Measurements from ENCODE around the gene MARCO. TPM values are rescaled to one million over a fixed set of nuclear protein-coding genes. Genes with fewer than 3 reads are reported as not detected.
"Not testable (repeated sequence)": the region's sequence is repeated elsewhere in the genome, so short reads cannot be mapped to it uniquely, and the experiment has no call there.

Gene MARCO
- total RNA-seq, 1 donor from 2014 or later, result 4.8 TPM

DNA sequence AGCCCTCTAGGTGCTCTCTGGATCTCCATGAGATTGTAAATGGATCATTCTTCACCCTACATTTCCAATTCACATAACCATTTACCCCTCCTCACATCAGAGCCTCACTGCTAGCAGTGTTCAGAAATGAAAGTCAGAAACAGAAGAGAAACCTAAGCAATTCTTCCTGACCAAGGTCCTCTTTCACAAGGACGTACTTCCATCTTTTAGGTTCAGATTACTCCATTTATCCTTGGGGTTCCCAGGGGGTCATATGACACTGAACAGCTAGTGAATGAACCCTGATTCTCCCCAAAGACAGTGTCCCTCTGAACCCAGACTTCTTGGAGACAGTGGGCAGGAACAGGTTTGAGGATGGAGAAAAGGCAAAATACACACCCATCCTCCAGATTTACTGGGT lies 12.9 kb upstream of the MARCO start:
- DNase-seq (ENCODE audit: low spot score), result no peak

GRCh38 chr2:118932949-118933348 lies 9.0 kb upstream of the MARCO start:
- no peak for DNase-seq (ENCODE audit: low spot score)

DNA sequence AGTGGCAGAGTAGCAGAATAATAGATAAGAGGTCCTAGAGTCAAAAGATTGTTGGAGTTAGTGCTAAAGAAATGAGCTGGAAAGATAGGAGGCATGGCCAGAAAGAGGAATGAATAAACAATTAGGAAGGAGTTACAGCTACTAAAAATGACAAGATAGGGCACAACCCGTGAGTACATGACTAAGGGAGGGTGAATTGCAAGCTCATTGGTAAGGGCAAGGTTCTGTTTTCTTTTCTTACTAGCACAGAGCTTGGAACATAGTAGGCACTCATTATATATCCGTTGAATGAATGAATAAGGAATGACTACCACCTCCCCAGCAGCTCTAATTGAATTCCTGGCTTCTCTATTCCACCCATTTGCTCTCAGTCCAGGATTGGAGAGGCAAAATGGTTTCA lies 5.7 kb upstream of the MARCO start:
- no peak for DNase-seq (ENCODE audit: low spot score)

DNA sequence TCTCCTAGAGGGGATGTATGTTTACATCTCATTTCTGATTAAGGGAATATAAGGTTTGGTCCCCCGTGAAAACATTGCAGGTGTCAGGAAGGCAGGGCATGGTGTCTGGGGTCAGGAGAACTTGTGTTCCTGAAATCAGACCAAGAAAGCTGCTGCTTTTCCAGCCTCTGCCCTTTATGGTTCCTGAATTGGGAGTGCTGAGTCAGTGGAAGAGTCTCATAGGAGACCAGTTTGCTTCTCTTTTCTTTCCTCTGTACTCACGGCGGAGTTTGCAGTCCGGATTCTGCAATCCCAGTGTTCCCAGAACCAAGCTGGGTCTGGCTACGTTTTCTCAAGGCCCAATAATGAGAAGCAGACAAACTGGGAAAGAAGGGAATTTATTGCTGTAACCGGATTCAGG lies 5.1 kb upstream of the MARCO start:
- no peak for DNase-seq (ENCODE audit: low spot score)

- no peak for DNase-seq (ENCODE audit: low spot score)
Measured at GRCh38 chr2:118937817-118938216, 4.2 kb upstream of the MARCO start.

DNA sequence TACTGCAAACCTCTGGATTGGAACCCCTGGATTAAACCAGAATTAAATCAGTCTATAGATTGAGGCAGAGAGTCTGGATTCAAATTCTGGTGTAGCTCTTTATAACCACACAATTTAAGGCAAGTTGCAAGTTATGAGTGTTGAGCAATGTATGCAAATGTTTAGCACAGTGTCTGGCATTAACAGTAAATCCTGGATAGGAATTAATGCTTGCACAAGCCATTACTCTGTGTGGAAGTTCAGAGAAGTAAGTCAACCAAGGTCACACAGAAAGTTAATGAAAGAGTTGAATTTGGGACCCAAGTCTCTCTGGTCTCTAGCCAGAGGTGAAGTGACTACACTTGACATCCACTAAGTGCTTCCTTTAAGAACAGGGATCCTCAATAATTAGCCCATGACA lies 2.0 kb upstream of the MARCO start:
- no peak for DNase-seq (ENCODE audit: low spot score)

GRCh38 chr2:118940486-118941120 lies 1.4 kb upstream of the MARCO start:
- no peak for DNase-seq (ENCODE audit: low spot score)

DNA sequence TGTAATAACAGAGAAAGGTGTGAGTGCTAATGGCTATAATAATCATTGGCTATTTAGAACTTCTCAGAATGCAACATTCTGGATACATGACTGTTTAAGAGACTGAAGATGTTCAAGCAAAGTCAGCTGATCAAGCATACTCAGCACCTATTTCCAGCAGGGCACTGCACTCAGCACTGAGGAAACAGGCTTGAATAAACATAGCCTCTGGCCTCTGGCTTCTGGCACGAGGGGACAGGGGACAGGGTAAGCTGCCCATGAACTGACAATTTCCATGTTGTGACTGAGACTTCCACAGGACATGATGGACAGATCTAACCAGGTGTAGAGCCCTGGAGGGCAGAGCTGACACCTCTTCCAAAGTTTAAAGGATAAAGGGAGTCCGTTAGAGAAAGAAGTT lies 1.3 kb downstream of the MARCO start:
- no peak for DNase-seq (ENCODE audit: low spot score)

DNA sequence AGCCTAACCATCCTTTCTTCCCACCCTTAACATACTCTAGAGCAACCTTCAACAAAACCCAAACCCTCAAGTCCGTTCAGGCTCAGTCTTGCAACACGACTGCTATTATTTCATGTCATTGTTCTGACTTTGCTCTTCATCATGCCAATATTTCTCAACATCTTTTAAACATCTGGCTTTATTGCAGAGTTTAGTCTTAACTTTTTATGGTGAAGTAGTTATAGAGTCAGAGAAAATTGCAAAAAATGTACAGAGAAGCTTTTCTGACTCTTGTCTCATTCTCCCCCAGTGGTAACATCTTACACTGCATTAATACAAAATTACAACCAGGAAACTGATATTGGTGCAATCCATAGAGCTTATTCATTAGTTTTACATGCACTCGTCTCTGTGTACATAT lies 3.9 kb downstream of the MARCO start:
- no peak for DNase-seq (ENCODE audit: low spot score)

GRCh38 chr2:118948266-118948665 lies 6.3 kb downstream of the MARCO start:
- not testable (repeated sequence) for DNase-seq (ENCODE audit: low spot score)

- no peak for DNase-seq (ENCODE audit: low spot score)
Measured at GRCh38 chr2:118954297-118955060, 12.5 kb downstream of the MARCO start.

DNA sequence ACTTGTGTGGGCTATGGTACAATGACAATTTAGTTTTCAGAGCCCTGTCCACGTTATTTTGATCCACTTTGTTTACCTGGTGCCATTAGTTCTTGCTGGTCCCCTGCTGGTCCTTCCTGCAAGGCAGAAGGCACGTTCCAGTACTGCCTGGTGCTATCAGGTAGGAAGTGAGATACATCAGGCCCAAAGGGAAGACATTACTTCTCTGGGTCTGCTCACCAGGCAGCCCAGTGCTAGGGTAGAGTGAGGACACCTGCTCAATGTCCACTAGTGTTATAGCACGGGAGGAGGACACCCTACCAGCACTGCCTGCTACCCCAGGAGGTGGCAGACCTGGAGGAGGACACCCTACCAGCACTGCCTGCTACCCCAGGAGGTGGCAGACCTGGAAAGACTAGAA lies 23.7 kb downstream of the MARCO start:
- DNase-seq (ENCODE audit: low spot score), result no peak

GRCh38 chr2:118967124-118967880 lies 25.3 kb downstream of the MARCO start:
- DNase-seq (ENCODE audit: low spot score), result no peak

DNA sequence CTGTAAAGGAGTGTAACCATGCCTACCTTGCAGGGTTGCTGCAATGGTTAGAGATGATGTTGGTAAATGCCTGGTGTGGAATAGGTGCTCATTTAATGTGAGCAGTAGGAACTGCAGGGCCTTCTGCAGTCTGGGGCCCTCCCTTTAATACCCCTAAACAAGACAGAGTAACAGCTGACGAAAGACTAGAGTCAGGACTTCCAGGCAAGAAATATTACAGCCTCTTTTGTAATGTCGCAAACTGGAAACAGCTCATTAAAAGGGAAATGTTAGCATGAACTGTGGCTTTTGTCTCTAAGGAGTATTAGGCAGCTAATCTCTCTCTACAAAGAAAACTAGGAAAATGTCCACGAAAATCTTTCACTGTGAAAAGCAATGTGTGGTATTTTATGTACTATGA lies 26.0 kb downstream of the MARCO start:
- no peak for DNase-seq (ENCODE audit: low spot score)

DNA sequence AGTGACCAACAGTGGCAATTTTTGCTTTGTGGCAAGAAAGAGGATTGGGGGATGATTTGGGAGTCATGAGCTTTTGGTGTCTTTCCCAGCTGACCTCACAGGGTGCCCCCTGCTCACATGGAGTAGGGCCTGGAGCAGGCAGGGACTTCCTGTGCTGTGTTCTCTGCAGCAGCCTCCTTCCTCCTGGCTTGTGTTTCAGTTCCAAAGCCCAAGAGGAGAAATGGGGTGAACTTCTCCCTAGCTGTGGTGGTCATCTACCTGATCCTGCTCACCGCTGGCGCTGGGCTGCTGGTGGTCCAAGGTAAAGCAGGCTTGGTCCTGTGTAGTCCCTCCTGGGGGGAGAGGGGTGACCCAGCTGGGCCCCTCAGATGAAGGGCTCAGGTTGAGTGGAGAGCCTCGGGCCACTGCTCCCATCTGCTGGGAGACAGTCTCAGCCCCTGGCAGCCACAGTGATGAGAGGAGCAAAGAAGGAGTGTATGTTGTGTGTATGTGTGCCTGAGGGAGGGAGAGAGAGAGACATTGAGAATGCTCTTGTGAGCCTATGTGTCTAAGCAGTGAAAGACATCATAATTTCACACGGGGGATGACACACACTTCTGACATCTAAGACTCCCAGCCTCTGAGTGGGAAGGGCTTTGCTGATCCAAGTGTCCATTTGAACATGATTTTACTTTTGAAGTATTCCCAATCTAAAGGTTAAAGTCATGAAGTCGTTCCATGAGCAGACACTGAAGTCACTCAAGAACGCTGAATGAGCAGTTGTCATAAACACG lies 27.2 kb downstream of the MARCO start:
- DNase-seq (ENCODE audit: low spot score), result no peak

DNA sequence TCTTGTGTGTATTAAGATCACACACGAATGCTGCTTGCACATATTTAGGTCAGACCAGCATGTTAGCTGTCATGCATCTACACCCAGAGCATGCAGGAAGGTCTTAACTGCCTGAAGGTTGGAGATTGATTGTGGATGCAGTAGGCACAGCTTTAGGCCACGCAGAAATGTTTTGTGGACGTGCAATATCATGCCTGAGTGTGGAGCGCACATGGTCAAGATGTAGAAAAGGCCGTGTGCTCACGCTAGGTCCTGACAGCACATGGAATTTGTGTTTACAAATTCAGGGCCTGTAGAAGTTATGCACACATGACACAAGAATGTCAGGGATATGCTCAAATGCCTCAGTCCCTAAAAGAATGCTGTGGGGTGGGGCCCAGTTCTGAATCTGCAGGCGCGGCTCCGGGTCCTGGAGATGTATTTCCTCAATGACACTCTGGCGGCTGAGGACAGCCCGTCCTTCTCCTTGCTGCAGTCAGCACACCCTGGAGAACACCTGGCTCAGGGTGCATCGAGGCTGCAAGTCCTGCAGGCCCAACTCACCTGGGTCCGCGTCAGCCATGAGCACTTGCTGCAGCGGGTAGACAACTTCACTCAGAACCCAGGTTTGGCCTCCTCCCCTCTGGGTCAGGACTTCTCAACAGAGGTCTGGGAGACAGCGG lies 27.9 kb downstream of the MARCO start:
- no peak for DNase-seq (ENCODE audit: low spot score)

- DNase-seq (ENCODE audit: low spot score), result no peak
Measured at GRCh38 chr2:118970396-118971135, 28.6 kb downstream of the MARCO start.

- DNase-seq (ENCODE audit: low spot score), result no peak
Measured at GRCh38 chr2:118971245-118972122, 29.5 kb downstream of the MARCO start.

- no peak for DNase-seq (ENCODE audit: low spot score)
Measured at GRCh38 chr2:118973542-118973951, 31.6 kb downstream of the MARCO start.
